Measurements from ENCODE around the gene SLC22A1.

SLC22A1 gene

GRCh38 chr6:160190973-160191372 is 69.4 kb downstream of the SLC22A1 start:
- TF ChIP-seq NFIC (IDR thresholded peaks at IDR 0.05) (no peak), TCF12 (IDR thresholded peaks at IDR 0.05; ENCODE audit: low read depth) (no peak), CEBPB (IDR thresholded peaks at IDR 0.05) (no peak), CREB1 (IDR thresholded peaks at IDR 0.05; ENCODE audit: low read depth) (no peak), ZBTB7A (IDR thresholded peaks at IDR 0.05; ENCODE audit: low read depth) (no peak), TEAD4 (IDR thresholded peaks at IDR 0.05) (no peak), FOXM1 (IDR thresholded peaks at IDR 0.05; ENCODE audit: borderline replicate concordance, low read depth) (no peak), TAF1 (IDR thresholded peaks at IDR 0.05; ENCODE audit: low read depth) (no peak), USF1 (IDR thresholded peaks at IDR 0.05) (no peak), REST (IDR thresholded peaks at IDR 0.05; ENCODE audit: low read depth) (no peak), MAX (IDR thresholded peaks at IDR 0.05) (no peak), RAD21 (IDR thresholded peaks at IDR 0.05; ENCODE audit: low read depth) (no peak)

- no peak for TF ChIP-seq NFIC (IDR thresholded peaks at IDR 0.05)
- no peak for TF ChIP-seq TCF12 (IDR thresholded peaks at IDR 0.05; ENCODE audit: low read depth)
- no peak for TF ChIP-seq MAX (IDR thresholded peaks at IDR 0.05)
- no peak for TF ChIP-seq RAD21 (IDR thresholded peaks at IDR 0.05; ENCODE audit: low read depth)
- TF ChIP-seq ZBTB7A (IDR thresholded peaks at IDR 0.05; ENCODE audit: low read depth) = no peak
- no peak for TF ChIP-seq YY1 (IDR thresholded peaks at IDR 0.05; ENCODE audit: low read depth)
- TF ChIP-seq EGR1 (IDR thresholded peaks at IDR 0.05) = no peak
- no peak for TF ChIP-seq REST (IDR thresholded peaks at IDR 0.05; ENCODE audit: low read depth)
- TF ChIP-seq CREB1 (IDR thresholded peaks at IDR 0.05; ENCODE audit: low read depth) = no peak
- TF ChIP-seq CEBPB (IDR thresholded peaks at IDR 0.05) = no peak
- no peak for TF ChIP-seq EP300 (IDR thresholded peaks at IDR 0.05; ENCODE audit: borderline replicate concordance)
- TF ChIP-seq USF1 (IDR thresholded peaks at IDR 0.05) = no peak
- TF ChIP-seq TEAD4 (IDR thresholded peaks at IDR 0.05) = no peak
Measured at GRCh38 chr6:160192840-160193239, 71.2 kb downstream of the SLC22A1 start.

GRCh38 chr6:160194808-160195207 is 73.2 kb downstream of the SLC22A1 start:
- TF ChIP-seq YY1 (IDR thresholded peaks at IDR 0.05; ENCODE audit: low read depth) (no peak), TAF1 (IDR thresholded peaks at IDR 0.05; ENCODE audit: low read depth) (no peak), FOXM1 (IDR thresholded peaks at IDR 0.05; ENCODE audit: borderline replicate concordance, low read depth) (no peak), REST (IDR thresholded peaks at IDR 0.05; ENCODE audit: low read depth) (no peak), TCF12 (IDR thresholded peaks at IDR 0.05; ENCODE audit: low read depth) (no peak), RAD21 (IDR thresholded peaks at IDR 0.05; ENCODE audit: low read depth) (no peak), EP300 (IDR thresholded peaks at IDR 0.05; ENCODE audit: borderline replicate concordance) (no peak), ZBTB7A (IDR thresholded peaks at IDR 0.05; ENCODE audit: low read depth) (no peak), EGR1 (IDR thresholded peaks at IDR 0.05) (no peak)

- TF ChIP-seq TCF12 (IDR thresholded peaks at IDR 0.05; ENCODE audit: low read depth) = no peak
- no peak for TF ChIP-seq FOXM1 (IDR thresholded peaks at IDR 0.05; ENCODE audit: borderline replicate concordance, low read depth)
- no peak for TF ChIP-seq REST (IDR thresholded peaks at IDR 0.05; ENCODE audit: low read depth)
Measured at GRCh38 chr6:160197662-160198061, 76.0 kb downstream of the SLC22A1 start.

All from Ishikawa (cell line).